Fibroblast of the aortic adventitia (primary cell): ENCODE data around the gene MAN1B1. TPM values are rescaled to one million over a fixed set of nuclear protein-coding genes. Genes with fewer than 3 reads are reported as not detected.
A peak's percentile ranks its signal among the peaks of the same experiment; 100 is the strongest.

Source experiments
- DNase-seq: peaks from one replicate; pipeline ENCODE4 v3.0.0-alpha.2; 2010; ENCODE audit warnings: low read depth
- H3K4me3 ChIP-seq: 2 replicates; pipeline ENCODE4 v1.5.1; 2011; ENCODE audit warnings: low read depth, mild to moderate bottlenecking, control low read depth, low read length, moderate library complexity
- CTCF ChIP-seq: IDR thresholded peaks from 2 replicates; pipeline ENCODE4 v1.5.1; 2011; ENCODE audit warnings: mild to moderate bottlenecking, low read length, control low read depth, inconsistent platforms; ENCODE audit not compliant: insufficient read depth
- total RNA-seq: library from RNA; depleted of rRNA; stranded (reverse); fragments of >200 nt; gene quantifications from 2 replicates; pipeline ENCODE4 v1.2.3, GENCODE V29; 2012; ENCODE audit warnings: low replicate concordance

The MAN1B1 gene
- total RNA-seq, 1 donor = 50.8 TPM

DNA sequence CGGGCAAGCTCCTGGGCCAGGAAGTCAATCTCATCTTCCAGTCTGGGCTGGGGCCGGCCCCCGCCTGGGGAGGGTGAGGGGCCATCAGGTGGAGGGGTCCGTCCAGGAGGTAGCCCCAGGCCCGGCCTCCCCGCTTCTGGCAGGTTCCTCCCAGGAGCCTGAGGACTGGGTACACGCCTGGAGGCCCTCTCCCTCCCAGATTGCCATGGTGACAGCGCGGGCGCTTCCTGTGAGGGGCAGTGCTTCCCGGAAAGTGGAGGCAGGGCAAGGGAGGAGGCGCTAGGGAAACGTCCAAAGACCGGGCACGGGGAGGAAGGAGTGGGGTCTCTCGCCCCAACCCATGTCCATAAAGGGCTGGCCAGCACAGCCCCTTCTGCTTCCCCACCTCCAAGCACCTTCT, 45.7 kb upstream of the MAN1B1 start:
- TF ChIP-seq CTCF = no peak
- DNase-seq = no peak
- no peak overlapping the region for H3K4me3 ChIP-seq

GRCh38 chr9:137042751-137043727, 43.7 kb upstream of the MAN1B1 start:
- TF ChIP-seq CTCF = no peak
- peak overlapping the region; percentile 46 for H3K4me3 ChIP-seq
- peak; percentile 37 for DNase-seq

DNA sequence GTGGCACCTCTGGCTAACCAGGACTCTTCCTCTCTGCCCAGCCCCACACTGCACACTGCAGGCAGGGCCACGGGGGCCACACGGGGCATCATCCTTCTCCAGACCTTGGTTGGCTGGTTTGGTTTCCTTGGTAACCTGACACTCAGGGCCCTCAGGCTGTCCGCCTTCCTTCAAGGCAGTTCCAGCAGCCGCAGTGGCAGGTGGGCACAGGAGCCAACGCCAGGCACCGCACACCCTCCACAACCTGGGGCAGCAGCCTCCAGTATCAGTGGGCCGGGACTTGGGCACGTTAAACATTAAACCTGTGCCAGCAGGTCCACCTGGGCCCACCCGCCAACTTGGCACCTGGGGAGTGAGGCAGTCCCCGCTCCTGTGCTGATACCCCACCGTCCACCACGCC, 42.7 kb upstream of the MAN1B1 start:
- H3K4me3 ChIP-seq = peak overlapping the region; percentile 76
- no peak for DNase-seq
- TF ChIP-seq CTCF = no peak

DNA sequence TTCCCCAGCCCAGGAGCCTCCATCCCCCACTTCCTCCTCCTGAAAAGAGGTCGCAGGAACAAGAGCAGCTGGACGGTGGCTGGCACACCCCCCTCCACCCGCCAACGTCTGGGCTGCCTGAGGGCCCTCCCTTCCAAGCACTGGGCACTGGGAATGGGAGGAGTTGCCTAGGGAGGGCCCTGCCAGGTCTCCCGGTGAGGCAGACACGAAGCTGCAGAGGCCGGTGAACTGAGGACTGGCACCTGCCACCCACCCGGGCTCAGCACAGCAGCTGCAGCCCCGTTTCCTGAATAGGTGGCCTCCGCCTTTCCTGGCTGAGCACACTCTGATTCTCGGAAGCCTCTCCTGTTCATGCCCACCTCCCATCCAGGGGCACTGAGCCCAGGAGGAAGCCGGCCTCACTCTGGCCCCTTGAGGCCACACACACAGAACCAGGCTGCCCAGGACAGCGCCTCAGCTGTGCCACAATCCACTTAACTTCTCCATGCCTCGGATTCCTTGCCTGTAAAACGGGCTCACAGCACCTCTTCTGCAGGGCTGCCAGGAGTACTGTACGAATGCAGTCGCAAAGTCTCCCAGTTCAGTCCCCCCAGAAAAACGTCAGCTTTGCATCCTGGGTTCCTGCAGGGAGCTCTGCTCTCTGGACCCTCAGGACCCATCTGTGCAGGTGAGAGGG, 42.1 kb upstream of the MAN1B1 start:
- DNase-seq = no peak
- no peak for TF ChIP-seq CTCF
- peak overlapping the region; percentile 76 for H3K4me3 ChIP-seq

DNA sequence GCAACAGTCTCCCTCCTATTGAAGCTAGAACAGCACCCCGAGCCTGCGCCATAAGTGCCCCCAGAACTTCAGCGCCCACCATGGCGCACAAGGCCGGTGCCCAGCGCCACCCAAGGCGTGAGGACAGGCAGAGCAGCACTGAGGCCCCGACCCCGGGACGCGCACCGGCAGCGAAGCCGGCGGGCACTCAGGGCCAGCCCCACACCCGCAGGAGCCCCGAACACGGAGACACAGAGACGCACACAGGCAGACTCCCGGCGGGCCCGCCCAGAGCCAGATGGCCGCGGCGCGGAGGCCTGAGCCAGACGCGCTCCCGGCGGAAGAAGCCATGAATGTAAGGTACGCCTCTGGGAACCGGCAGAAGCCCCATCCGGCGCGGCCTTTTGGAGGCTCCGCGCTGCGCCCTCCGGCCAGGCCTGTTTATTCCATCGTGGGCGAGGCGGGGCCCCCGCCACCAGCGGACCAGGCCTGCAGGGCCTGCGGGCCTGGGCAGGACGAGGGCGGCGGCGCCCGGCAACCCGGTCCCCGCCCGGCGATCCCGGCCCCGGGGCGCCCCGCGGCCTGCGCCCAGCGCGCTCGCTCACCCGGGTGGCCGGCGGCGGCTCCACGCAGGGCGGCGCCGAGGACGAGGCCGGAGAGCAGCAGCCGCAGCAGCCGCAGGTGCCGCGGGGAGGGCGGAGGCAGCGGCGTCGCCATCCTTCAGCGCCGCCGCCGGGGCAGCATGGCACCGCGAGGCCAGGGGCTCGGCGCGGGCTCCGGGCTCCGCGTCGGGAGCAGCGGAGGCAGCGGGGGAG, 41.3 kb upstream of the MAN1B1 start:
- TF ChIP-seq CTCF = no peak
- peak; percentile 39 for DNase-seq
- H3K4me3 ChIP-seq = peak overlapping the region; percentile 76

DNA sequence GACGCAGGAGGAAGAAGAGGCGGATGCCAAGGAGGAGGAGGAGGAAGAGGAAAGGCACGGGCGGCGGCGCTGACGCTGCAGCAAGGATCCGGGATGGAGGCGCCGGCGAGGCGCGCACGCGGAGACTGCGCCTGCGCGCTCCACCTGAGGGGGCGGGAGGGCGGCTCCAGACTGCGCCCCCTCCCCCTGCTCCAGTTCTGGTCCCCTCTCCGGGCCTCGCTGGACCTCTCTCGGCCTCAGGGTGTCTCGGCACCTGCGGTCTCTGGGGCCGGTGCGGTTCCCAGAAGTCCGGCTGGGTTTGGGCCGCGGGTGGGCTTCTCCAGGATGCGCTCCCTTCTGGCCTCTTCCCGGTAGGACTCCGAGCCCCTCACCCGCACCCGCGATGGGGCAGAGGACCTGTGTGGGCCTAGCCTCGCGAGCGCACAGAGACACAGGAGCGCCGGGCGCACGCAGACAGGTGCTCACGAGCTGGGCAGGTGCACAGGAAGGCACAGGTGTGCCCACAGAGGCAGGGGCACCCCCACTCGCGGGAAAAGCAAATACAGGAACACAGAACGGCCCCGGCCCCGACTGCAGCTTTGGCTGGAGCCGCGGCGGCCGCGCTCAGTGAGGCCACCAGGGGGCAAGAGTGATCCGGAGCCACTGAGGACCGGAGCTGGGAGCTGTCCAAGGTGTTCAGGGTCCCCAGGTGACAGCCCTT, 40.5 kb upstream of the MAN1B1 start, which contains the start of gene NPDC1:
Gene NPDC1 (minus strand): TSS at position 90 of the 700 bp plus-strand sequence. CDS start 188 bp downstream, outside the sequence.
- H3K4me3 ChIP-seq = peak within 1 kb of the TSS; percentile 76
- peak; percentile 69 for DNase-seq
- peak; percentile 92 for TF ChIP-seq CTCF
